Melanocyte of skin (primary cell): Measurements from ENCODE around the gene SNRPB. TPM values are rescaled to one million over a fixed set of nuclear protein-coding genes. Genes with fewer than 3 reads are reported as not detected.

Source experiments
- small RNA-seq, 2 donors: library from RNA; depleted of rRNA; stranded (forward); fragments of <200 nt; gene quantifications; one replicate each; pipeline ENCODE3, GENCODE V24; 2012
- total RNA-seq, 2 donors: library from RNA; depleted of rRNA; stranded (reverse); fragments of >200 nt; gene quantifications; 2 replicates each; pipeline ENCODE4 v1.2.3, GENCODE V29; 2012

The SNRPB gene
- total RNA-seq: 100 to 1,000 TPM; 181 to 324 TPM

DNA sequence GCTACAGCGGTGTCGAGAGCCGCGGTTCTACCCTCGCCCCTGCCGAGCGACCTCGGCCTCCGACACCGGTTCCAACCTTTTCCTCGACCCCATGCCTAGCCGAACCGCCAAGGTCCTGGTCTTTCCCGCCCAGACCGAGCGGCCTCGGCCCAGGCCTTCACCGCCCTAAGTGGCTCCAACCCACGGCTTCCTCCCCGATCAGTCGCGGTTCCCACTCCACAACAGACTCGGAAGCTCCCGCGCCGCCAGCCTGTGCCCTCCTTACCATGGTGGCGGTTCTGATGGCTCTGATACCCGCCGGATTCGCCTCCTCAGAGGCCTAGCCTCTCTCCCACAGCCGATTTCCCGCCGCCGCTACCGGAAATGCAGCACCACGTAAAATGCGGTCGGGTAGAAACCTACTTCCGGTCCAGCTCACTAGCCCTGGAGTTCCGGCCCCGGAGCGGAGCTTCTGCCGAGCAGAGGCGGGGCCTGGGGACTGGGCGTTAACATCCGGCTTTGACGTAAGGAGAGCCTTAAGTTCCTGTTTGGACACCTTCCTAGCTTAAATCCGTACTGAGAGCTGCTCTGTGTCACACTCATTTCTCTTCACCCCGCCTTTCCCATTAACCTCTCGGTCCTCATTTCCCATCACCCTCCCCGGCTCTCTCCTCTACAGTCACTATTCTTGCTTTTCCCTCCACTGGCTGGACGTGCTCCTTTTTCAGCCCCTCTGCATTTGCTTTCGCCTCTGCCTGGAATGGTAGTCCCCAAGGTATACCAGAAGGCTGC, at the start of gene SNRPB:
SNRPB (minus strand) TSS at position 367 of the 771 bp plus-strand sequence; CDS start at position 268, 99 bp downstream.

DNA sequence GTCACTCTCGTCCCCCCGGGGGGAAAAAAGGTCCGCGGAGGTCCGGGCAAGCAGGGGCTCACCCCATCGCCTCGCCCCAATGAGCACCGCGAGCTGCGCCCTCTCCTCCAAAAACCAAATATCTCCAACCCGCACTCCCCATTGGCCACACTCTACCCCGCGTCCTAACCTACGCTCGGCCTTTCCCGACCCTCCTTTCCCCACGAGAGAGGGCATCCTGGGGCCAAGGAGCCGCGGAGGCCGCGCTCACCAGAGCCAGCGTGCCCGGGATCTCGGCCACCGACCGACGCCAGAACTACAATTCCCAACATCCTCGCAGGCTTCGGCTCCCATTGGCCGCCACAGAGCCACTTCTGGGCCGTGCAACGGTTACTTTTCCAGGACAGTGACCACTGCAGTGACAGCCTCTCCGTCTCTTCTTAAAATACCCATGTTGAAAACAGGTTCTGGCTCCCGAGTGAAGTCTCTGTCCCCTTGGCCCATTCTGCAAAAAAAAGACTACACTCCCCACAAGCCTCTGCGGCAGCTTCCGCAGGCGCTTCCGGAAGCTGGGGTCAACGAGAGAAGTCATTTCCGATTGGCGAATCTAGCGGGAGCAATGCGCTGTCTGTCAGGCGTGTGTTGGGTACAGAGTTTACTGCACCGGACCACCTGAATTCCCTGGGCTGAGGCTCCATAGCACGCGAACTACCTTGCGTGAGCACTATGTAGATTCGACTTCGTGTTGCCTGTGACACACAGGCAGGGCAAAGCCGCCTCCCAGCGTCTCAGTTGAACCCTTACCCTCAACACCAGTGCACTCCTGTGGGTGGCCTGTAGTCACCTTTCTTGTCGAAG, 38.3 kb upstream of the SNRPB start, which contains the start of gene ZNF343:
ZNF343 (minus strand) TSS at position 285 of the 837 bp plus-strand sequence. CDS start 15,020 bp downstream, outside the sequence.

Small RNA genes within 50 kb of the gene (small RNA-seq; reads per million reads assigned to genes)
- gene RF00019: 0 reads per million in 2 donors

Other genes starting within 250 kb of the SNRPB start
- gene TGM3, start 174.8 kb downstream of the SNRPB start, total RNA-seq: not detected
- gene TGM6, start 89.9 kb downstream of the SNRPB start, total RNA-seq: not detected
- 1 to 10 TPM; 6.2 to 10.0 TPM for gene ZNF343, start 38.1 kb upstream of the SNRPB start, total RNA-seq
- gene TMC2, start 65.8 kb upstream of the SNRPB start, total RNA-seq: under 1 TPM in 1 of 2 donors, not detected in 1; under 0.01 TPM
- gene NOP56, start 181.8 kb upstream of the SNRPB start, total RNA-seq: 100 to 1,000 TPM; 118 to 262 TPM
- 100 to 1,000 TPM in 1 of 2 donors, 10 to 100 TPM in 1; 80.2 to 103 TPM for gene IDH3B, start 193.4 kb upstream of the SNRPB start, total RNA-seq
- gene EBF4, start 222.0 kb upstream of the SNRPB start, total RNA-seq: under 1 TPM in 1 of 2 donors, not detected in 1; 0.34 TPM